ENCODE measurements around the gene ITM2C. TPM values are rescaled to one million over a fixed set of nuclear protein-coding genes. Genes with fewer than 3 reads are reported as not detected.

The ITM2C gene
- total RNA-seq, 1 donor from 2014 or later: 3.9 TPM

DNA sequence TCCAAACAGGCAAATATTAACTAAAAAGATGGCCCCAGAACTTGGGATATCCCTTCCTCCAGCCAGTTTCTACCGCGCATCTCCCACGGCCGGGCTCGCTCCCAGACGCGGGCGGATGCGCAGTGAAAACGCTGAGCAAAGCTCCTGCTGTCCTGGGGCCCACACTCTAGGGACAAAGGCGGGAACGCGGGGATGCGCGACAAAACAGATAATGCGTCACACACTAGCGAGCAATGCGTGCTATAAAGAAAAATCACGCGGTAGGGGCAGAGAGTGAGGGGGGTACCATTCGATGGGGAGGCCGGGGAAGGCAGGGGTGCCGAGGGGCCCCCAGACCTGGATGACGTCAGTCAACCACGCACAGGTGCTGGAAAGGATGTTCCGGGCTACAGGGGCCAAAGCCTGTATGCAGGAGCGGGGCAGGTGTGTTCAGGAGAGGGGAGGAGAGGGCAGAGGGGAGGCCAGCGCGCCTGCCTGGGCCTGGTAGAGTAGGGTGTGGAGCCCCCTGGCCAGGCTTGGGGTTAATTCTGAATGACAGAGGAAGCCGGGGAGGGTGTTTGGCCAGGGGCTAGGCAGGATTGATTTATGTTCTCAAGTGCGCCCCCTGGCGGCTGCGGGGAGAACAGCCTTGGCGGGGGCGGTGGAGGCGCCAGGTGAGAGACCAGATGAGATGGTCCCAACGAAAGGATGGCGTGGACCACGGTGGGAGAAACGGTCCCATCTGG is 14.9 kb upstream of the ITM2C start:
- intact Hi-C loops (cut with micrococcal nuclease): loop anchor here (1.0 to 2.0 kb wide), 2 partner anchors 207 to 841 kb away; partner anchors contain the start of gene PSMD1

DNA sequence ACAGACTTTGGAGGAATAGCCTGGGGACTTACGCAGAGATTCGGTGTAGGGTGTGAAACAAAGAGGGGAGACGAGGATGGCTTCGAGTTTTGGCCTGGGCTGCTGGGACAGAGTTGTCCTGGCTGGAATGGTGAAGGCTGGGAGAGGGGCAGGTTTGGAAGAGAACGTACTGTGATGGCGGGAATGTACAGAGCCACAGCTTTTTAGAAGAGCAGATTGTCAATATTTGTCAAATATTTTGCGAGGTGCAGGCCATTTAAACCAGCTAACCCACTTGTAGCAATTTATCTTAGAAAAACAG is 14.4 kb upstream of the ITM2C start:
- intact Hi-C loops (cut with micrococcal nuclease): loop anchor here (1.0 kb wide), 1 partner anchor 842 kb away; no protein-coding TSS in a partner anchor

DNA sequence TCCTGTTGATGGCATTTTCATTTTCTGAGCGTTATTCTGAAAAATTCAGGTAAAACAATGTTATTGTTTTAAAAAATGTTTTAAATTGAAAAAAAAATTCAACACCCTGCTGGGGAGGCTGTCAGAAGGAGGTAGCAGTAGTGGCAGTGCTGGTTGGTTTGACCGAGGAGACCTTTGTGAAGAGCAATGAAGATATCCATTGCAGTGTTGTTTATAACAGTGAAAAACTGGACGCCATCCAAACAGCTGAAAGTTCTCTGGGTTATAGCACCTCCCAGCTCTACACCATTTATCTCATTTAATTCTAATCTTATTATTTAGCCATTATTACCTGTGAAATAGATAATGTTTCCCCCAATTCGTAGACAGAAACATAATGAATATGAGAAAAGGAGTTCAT is 12.6 kb upstream of the ITM2C start:
- intact Hi-C loops (cut with micrococcal nuclease): no loop called here

DNA sequence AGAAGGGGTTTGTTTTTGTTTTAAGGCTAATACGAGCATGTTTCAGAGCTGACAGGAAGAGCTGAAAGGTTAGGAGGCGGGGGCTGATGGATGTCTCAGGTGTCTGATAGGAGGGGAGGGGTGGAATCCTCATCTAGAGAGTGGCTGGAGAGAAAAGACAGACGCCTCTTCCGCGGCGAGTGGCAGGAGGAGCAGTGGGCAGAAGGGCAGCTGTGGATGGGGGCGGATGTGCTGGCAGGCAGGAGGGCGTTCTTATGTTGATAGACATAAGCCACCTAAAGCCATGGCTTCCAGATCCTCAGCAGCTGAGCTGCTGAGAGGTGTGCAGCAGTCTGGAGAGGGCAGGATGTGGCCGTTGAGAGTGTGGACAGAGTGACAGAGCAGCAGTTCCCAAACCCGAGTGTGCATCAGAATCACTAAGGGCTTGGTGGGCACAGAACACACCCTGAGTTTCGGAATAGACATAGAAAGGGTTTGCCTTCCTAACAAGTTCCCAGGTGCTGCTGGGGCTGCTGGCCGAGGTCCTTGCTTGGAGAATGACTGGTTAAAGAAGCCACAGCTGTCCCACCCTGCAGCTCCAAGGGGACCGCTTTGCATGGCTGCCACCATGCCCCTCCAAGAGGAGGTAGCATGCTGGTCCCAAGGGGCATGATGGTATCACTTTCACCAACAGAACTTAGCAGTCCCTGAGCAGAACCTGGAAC is 3.0 kb upstream of the ITM2C start:
- intact Hi-C loops (cut with micrococcal nuclease): no loop called here

DNA sequence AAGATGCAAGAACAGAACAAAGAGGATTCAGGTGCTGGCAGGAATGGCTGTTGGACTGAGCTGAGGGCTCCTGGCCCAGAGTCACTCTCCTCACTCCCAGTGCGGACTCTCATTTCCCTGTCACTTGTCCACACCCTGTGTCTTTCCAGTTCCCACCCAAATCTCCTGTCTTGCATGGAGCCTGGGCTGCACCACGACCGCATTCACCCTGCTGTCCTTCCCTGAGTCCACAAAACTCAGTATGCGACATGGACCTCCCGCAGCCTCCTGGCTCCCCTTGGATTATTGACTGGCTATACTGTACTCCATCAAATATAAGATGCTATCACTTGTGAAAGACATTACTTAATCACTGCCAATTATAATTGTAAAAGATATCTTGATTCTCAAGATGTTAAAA is 2.5 kb upstream of the ITM2C start:
- intact Hi-C loops (cut with micrococcal nuclease): no loop called here

DNA sequence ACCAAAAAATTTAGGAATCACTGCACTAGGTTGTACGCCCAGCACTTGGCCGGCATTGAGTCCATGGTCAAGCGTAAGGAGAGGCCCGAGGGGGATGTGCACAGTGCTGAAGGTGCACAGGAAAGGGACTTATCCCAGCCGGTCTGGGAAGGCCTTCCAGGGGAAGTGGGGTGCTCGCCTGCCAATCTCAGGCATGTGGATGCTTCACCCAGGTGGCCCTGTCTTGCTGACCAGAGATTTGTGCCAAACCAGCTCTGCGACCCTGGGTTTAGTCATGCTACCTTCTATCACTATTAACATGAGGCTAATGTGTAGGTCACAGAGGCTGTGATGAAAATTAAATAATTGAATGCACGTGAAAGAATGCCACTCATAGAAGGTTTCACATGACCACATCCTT is 1.7 kb upstream of the ITM2C start:
- intact Hi-C loops (cut with micrococcal nuclease): no loop called here

DNA sequence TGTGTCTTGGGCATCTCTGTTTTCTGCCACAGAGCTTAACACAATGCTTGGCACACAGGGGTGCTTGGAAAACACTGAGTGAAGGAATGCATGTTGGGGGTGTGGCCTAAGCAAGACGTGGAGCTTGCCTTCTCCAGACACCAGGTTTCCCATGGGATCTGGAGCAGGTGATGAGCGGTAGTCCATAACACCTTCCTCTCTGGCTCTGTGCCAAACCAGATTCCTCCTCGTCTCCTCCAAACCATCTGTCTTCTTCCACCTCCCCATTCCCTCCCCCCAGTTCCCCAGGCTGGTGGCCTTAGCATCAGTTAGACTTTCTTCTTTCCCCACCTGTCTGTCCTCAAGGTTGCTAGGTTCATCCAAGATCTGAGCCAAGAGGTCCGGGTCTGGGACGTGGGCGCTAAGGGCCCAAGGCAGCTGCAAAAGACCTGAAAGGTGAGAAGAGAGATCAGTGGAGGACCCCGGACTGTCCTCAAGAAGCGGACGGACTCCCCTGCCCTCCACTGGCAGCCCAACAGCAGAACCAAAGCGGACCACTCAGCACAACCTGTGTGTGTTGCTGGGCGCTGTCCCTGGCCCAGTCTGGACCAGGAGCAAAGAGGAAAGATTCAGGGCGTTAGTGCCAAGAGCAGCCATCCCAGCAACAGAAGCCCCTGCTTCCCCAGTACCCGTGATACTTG is 1.2 kb upstream of the ITM2C start:
- intact Hi-C loops (cut with micrococcal nuclease): loop anchor here (1.0 kb wide), 1 partner anchor 193 kb away; the partner anchor contains the start of gene PSMD1

DNA sequence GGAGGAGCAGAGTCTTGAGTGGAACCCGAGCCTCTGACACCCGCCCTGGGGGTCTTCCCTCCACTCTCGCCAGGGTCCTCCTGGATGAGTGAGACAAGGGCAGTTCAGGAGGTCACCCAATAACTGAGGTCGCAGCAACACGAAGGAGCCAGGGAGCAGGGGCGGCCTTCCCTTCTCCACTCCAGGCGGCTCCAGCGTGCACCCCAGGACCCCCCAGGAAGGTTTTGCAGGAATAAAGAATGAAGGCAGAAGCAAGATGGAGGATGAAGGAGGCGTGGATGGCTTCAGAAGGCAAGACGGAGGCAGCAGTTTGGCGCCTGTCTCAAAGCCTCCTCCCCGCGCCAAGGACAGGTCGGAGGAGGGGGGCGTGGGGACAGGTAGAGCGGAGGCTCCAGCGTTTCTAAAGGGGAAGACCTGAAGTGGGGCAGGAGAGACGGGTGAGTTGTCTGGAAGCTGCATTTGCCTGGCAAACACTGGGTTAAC is 579 bp upstream of the ITM2C start:
- intact Hi-C loops (cut with micrococcal nuclease): loop anchor here (1.0 kb wide), 1 partner anchor 192 kb away; the partner anchor contains the start of gene PSMD1

DNA sequence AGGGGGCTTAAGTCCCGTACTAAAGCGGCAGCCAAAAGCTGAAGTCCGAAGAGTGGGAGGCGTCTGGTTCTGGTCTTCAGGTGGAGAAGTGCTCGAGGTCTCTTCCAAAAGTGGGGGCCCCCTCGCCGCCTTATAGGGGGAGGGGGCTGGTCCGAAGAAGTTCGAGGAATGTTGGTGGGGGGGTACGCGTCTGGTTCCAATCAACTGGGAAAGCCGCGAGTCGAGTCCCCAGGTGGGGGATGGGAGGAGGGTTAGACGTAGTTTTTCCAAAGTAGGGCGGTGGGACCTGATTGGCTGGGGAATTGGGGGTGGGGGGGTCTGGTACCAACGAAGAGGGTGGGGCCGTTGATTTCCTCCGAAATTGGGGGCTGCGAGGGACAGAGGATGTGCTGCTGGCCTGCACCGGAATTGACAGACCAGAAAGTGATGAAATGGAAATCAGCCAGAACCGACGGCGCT is 594 bp downstream of the ITM2C start:
- intact Hi-C loops (cut with micrococcal nuclease): no loop called here

DNA sequence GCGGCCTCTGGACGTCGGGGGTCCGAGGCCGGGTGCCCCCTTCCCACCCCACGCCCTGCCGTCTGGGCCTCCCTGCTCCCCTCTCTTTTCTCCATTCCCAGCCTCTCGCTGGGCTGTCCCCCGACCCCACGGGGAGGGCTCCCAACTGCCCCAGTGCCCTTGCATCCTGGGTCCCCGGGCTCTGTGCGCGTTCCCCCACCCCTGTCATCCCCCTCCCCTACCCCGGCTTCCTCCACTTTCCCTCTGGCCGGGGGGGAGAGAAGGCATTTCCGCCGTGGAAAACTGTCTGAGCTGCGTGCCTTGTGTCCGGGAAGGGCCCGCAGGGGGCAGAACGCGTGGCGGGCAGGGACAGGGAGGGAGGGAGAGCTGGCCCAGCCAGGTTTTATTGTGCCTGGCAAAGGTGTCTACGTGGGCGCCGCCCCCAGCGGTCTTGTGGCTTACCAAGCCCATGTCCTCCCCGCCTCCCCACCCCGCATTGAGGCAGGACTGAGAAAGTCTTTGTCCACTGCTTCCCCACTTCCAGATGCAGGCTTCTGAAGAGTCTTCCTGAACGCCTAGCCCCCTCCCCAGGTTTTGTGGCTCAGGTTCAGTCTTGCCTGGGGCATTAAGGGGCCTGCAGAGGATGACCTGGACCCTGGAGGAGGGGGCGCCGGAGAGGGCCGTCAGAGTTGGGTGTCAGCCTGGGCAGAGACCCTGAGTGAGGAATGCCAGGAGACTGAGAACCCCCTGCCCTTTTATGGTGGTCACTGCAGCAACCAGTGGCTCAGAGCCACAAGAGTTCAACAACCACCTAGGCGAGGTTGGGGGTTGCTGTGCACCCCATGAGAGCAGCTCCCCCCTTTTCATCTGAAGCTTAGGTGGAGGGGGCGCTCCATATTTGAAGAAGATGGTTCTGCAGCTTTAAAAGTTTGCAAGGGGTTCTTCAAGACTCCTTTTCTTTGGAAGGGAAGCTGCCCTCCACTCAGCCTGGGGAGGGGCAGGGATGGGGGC is 1.3 kb downstream of the ITM2C start:
- intact Hi-C loops (cut with micrococcal nuclease): no loop called here

DNA sequence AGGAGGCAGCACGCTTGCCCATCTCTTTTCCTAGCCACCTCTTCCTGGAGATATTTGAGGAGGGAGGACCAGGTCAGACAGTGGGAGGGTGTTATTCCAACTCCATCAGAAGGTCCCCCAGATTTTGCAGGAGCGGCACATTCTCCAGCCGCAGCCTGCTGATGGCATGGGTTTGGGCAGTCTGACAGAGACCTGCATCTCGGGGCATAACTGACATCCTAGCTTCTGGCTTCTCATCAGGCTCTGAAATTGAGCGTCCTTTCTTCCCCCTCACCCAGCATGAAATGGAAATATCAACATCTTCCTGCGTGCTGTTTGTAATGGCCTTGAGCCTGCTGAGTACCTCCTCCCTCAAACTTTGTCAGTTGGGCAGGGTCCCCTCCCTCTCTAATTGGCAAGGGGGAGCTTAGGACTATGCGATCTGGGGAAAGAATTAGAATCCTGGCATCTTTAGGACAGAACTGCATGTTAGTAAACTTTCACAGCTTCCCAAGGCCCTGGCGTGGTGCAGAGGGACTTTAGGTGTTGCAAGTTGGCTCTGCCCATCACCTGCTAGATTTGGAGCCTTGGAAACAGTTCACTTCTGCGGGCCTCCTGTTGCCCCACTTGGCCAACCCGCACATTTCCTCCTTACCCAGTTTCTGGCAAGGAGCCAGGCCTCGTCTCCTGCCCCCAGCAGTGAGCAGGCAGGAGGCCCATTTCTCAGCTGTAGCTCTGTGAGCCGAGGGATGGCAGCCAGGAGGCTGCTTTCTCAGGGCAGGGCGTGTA is 2.2 kb downstream of the ITM2C start:
- intact Hi-C loops (cut with micrococcal nuclease): no loop called here

DNA sequence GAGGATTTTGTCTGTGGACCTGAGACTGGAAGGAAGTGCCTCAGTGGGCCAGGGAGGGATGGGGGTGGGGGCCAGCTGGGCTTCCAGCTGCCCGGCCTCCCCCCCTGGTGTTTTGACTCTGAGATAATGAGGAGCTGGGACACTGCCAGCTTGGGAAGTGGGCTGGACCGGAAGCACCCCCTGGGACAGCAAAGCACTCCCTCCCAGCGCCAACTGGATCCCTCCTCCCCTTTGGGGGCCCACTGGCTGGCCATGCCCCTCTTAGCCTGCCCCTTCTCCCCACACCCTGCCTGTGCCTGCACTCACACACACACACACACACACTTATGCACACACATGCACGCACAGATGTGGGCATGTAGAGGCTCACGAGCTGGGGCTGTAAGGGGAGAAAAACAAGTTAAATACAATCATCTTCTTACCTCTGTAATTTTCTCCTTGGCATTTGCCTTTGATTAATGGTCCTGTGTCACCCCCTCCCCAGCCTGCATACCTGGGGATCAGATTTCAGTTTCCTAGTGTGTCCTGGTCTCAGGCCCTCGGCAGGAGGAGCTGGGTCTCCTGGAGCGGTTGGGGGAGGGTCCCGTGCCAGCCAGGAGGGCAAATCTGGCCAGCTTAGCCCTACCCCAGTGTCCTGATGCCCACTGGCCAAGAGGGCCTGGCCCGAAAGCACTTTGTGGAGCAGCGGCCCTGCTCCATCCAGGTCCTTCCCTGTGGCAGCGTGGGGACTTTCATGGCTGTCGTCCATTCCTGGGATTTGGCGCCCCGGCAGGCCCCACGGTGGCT is 3.6 kb downstream of the ITM2C start:
- intact Hi-C loops (cut with micrococcal nuclease): no loop called here

DNA sequence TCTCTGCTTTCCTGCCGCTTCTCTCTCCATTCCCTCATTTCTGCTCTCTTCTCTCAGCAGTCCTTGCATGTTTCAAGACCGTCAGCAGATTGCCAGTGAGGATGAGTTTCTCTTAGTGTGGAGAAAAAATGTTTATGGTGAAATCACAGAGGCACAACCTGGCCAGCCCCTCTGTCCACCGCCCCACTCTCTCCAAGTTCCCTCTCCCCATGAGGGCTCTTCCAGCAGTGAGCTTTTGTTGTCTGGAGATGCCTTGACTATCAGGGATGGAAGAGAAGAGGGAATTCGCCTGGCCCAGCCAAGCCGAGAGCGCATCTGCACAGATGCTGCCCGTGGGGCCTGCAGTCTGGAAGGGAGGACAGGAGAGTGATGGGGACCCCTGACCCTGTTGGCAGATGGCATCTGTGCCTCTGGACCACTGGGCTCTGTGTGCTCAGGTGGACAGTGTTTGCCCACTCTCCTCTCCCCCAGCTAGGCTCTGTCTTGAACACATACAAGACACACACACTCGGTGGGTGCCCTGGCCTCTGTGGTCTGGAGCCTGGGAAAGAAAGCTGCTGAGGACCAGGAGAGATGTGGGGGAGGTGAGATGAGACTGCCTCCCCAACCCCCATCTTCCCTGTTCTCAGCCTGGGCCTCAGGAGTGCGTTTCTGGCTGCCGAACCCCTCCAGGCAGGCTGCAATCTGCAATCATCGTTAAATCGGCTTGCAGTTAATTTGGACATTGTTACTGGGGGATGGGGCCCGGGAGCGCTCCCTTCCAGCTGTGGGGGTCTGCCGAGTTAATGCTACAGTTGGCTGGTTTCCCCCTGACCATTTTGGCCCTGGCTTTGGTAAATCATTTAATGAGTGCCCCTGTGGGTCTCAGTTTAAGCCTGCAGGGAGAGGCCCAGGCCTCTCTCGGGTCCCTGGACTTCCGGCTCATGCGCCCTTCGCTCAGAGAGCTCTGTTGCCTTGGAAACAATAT is 4.5 kb downstream of the ITM2C start:
- intact Hi-C loops (cut with micrococcal nuclease): no loop called here

DNA sequence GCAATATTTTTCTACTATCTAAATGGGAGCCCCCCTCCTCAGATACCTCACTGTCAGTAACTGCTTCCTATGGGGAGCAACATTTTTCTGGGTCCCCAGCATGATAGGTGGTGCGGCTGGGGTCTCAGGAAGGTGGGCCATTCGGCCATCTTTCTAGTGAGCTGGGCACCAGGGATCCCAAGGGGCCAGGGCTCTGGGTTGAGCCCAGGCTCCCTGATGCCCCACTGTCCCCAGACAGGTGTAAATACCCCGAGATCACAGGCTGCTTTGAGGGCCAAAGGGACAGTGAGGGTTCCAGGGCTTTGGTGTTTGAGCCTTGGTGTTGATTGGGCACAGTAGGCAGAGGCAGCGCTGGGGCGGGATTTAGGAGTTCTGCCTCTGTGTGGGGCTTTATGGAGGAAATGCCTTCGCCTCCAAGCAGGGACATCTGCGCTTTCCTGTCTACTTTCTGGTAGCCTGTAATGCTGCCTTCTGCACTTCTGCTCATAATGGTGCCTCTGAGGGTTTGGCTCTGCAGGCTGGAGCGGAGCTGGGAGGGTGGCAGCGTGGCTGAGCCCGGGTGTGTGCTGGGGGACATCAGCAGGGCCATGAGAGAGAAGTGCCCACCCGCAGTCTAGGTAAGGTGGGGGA is 5.3 kb downstream of the ITM2C start:
- intact Hi-C loops (cut with micrococcal nuclease): no loop called here

DNA sequence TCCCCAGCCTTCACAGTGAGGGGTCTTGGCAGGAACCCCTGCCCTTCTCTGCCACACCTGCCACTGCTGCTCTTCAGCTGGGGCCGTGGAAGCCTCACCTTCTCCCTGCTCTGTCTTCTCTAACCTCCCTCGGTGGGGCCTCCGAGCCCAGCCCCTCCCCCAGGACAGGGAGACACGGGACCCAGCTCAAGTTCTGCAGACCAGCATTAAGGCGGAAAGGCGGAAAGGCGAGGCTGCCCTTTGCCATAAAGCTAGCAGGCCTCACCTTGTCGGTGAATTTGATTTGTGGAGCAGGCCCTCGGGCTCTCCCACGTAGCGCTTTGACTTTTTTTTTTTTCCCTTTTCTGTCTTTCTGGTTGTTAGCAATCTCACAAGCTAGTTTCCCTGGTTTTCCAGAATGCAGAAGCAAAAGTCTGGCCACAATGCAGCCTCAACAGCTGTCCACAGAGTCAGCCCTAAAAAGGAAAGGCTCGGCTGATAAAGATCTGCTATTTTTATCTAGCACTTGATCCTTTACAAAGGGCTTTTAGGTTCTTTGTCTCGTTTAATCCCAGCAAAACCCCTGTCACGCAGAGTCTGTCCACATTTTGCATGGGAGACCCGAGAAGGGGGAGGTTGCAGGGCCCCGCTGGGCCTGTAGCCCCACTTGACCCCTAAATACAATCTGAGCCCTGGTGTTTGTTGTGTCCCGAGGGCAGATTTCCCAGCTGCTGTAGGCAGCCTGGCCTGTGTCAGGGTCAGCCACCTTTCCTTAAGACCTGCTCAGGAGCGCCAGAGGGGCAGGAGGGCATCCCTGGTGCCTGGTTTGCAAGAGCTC is 6.0 kb downstream of the ITM2C start:
- intact Hi-C loops (cut with micrococcal nuclease): no loop called here

DNA sequence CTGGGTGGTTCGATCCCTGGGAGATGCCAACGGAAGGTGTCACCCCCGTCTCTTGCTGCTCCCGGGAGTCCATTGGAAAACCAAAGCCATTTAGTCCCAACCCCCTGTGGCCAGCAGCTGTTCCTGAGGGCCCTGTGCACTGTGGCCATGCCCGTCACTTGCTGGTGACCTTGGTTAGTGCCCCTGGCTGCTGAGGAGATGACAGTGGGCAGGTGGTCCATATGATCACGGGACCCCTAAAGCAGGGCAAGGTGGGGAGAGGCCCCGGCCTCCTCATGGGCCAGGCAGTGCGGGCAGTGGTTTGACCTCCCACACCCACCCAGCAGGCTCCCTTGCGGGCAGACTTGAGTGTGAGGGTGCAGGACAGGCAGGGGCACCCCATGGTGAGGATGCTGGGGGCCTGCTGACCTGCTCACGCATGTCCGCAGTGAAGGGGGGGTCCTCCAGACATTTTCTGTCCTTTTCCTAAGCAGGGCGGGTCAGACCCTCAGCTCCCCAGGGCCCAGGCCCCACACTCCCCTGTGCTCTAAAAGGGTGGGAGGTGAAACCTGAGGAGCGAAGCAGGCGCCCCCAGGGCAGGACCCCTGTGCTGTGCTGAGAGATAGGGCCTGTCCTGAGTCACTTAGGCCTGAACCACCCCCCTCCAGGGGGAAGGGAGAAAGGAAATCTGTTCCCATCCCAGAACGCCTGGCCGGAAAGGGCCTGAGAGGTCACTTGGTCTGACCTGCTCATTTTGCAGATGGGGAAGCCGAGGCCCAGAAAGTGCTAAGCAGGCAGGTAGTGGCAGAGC is 6.8 kb downstream of the ITM2C start:
- intact Hi-C loops (cut with micrococcal nuclease): no loop called here

Data from T-helper 1 cell treated with Interleukin-12 subunit alpha and Interleukin-12 subunit beta and Interleukin-4 antibody, amounts not matched to agents 30 ng/mL and 1 ng/mL, for 36 hours (primary cell).